Activated CD4-positive, alpha-beta T cell treated with anti-CD3 and anti-CD28 coated beads, Interleukin-10, Interleukin-2, amounts not matched to agents 100 ng/mL and 50 ng/mL, durations not matched to agents 16 hours and 8 hours (primary cell): ENCODE measurements around the gene DOHH.
"Not testable (repeated sequence)": the region's sequence is repeated elsewhere in the genome, so short reads cannot be mapped to it uniquely, and the experiment has no call there.

Experiments used
- DNase-seq: peaks from one replicate; pipeline ENCODE4 v3.0.0-alpha.2; 2020

DOHH gene

GRCh38 chr19:3456925-3457527 lies 43.4 kb downstream of the DOHH start:
- no peak for DNase-seq

GRCh38 chr19:3455960-3456601 lies 44.4 kb downstream of the DOHH start:
- no peak for DNase-seq

- DNase-seq: no peak
These were observed 45.0 kb downstream of the DOHH start for GRCh38 chr19:3455393-3455955.

GRCh38 chr19:3454656-3455392 lies 45.6 kb downstream of the DOHH start:
- DNase-seq: no peak

- DNase-seq: no peak
These were observed 46.6 kb downstream of the DOHH start for GRCh38 chr19:3453840-3454239.

GRCh38 chr19:3452942-3453214 lies 47.6 kb downstream of the DOHH start:
- DNase-seq: not testable (repeated sequence)

- DNase-seq: no peak
These were observed 48.1 kb downstream of the DOHH start for GRCh38 chr19:3452171-3452941.

GRCh38 chr19:3451451-3451866 lies 49.0 kb downstream of the DOHH start:
- no peak for DNase-seq

GRCh38 chr19:3450796-3451411 lies 49.6 kb downstream of the DOHH start:
- peak; percentile 23 for DNase-seq

GRCh38 chr19:3448616-3449334 lies 51.7 kb downstream of the DOHH start:
- no peak for DNase-seq

GRCh38 chr19:3446657-3447056 lies 53.8 kb downstream of the DOHH start:
- not testable (repeated sequence) for DNase-seq

GRCh38 chr19:3444695-3445234 lies 55.7 kb downstream of the DOHH start:
- no peak for DNase-seq

GRCh38 chr19:3443840-3444694 lies 56.4 kb downstream of the DOHH start:
- DNase-seq: no peak

GRCh38 chr19:3442487-3443071 lies 57.9 kb downstream of the DOHH start:
- no peak for DNase-seq

GRCh38 chr19:3441986-3442329 lies 58.5 kb downstream of the DOHH start:
- no peak for DNase-seq

GRCh38 chr19:3441089-3441985 lies 59.1 kb downstream of the DOHH start:
- no peak for DNase-seq
